ENCODE data around the gene COBLL1. TPM values are rescaled to one million over a fixed set of nuclear protein-coding genes. Genes with fewer than 3 reads are reported as not detected.
"Not testable (repeated sequence)": the region's sequence is repeated elsewhere in the genome, so short reads cannot be mapped to it uniquely, and the experiment has no call there.

Gene COBLL1
- total RNA-seq, 1 donor from 2014 or later = 18.6 TPM

DNA sequence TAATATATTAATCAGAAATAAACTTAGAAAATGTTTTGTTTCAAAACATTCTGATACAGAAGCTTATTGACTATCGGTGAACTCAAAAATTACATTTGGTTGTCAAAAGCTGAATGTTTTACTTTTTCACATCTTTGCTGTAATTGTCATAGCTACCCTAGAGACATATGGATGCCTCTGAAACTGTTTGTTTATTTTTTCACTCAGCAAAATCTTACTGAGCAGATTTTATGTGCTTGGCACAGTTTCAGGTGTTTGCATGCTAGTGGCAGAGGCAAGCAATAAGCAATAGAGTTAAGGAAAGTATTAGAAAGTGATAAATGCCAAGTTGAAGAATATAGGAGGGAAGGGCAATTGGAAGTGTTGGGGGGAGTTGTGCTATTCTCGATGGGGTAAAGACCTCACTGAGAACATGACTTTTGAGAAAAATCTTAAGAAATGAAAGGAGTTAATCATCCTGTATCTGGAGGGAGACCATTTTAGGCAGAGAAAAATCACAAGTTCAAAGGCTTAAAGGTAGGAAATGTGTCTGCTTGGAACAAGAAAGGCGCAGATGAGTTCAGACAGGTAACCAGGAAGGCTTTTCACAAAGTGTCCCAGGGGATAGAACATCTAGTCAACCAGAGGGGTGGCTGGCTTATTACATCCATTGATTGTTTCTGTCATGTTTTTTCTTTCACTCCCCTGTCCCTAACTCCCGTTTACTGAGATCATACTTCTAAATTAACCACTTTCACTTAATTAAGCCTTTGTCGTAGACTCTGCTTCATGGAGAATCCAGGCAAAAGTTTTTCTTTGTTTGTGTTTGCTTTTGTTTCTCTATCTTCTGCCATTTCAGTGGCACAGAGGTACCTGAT lies 27.2 kb upstream of the COBLL1 start:
- DNase-seq (ENCODE audit: low read depth) (no peak), FAIRE-seq (no peak)
- Histone ChIP-seq H3K27ac (ENCODE audit: low read depth, low read length) (no peak overlapping the region), H3K36me3 (ENCODE audit: insufficient read depth, low read length) (no peaks in the 10 kb centered on the region), H4K20me1 (ENCODE audit: insufficient read depth, low read length) (no peaks in the 10 kb centered on the region), H3K4me2 (ENCODE audit: low read length) (no peak overlapping the region), H3K4me3 (ENCODE audit: insufficient read depth, low read depth, low read length) (no peak overlapping the region), H3K9me3 (ENCODE audit: insufficient read depth, low read depth, low read length) (no peaks in the 10 kb centered on the region), H3K4me1 (ENCODE audit: insufficient read depth, low read length) (no peaks in the 10 kb centered on the region), H3K27me3 (ENCODE audit: insufficient read depth, low read length) (no peaks in the 10 kb centered on the region), H2AFZ (ENCODE audit: low read depth, low read length) (no peak overlapping the region), H3K9ac (ENCODE audit: low read length) (no peak overlapping the region), H3K79me2 (ENCODE audit: insufficient read depth, low read length) (no peaks in the 10 kb centered on the region)
- Mint-ChIP-seq H3K4me3 (ENCODE audit: unreplicated experiment) (no peak overlapping the region), H3K36me3 (ENCODE audit: low read depth, unreplicated experiment) (no peaks in the 10 kb centered on the region), H3K27me3 (ENCODE audit: low read depth, unreplicated experiment) (no peaks in the 10 kb centered on the region), H3K9me3 (ENCODE audit: unreplicated experiment) (peaks cover 1% of the 10 kb centered on the region), H3K27ac (ENCODE audit: unreplicated experiment) (no peak overlapping the region), H3K4me1 (ENCODE audit: low read depth, unreplicated experiment) (no peaks in the 10 kb centered on the region)
- TF ChIP-seq, protein P1, sequence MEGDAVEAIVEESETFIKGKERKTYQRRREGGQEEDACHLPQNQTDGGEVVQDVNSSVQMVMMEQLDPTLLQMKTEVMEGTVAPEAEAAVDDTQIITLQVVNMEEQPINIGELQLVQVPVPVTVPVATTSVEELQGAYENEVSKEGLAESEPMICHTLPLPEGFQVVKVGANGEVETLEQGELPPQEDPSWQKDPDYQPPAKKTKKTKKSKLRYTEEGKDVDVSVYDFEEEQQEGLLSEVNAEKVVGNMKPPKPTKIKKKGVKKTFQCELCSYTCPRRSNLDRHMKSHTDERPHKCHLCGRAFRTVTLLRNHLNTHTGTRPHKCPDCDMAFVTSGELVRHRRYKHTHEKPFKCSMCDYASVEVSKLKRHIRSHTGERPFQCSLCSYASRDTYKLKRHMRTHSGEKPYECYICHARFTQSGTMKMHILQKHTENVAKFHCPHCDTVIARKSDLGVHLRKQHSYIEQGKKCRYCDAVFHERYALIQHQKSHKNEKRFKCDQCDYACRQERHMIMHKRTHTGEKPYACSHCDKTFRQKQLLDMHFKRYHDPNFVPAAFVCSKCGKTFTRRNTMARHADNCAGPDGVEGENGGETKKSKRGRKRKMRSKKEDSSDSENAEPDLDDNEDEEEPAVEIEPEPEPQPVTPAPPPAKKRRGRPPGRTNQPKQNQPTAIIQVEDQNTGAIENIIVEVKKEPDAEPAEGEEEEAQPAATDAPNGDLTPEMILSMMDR (IDR thresholded peaks at IDR 0.05; ENCODE audit: insufficient read depth, low read depth, low read length) = no peak
- TF ChIP-seq EZH2 (IDR thresholded peaks at IDR 0.05; ENCODE audit: insufficient read depth, low read length) = no peak

DNA sequence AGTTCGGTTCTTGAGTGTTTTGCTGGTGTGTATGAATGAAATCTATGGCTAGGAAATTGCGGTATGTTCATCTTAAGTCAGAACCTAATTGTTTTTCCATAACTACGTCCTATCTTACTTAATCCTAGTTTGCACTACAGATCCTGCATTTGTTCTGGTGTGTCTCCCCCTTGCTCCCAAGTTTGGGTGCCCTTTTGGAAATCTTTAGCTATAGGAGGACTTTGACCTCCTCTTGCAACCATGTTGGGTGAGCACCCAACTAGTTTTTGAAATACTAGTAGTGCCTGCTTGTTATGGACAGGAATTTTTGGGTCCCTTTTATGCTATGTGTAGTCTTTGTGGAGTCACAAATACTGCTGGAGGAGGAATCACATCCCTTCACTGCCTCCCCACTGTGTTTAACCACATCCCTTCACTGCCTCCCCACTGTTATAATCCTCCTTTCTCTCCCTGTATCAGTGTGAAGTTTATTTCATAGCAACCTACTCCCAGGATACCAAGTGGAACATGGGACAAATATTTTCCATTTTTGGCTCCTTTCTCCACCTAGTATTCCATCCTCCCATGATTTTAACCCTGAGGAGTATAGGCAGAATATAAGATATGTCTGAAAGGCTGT lies 26.3 kb upstream of the COBLL1 start:
- no peaks in the 10 kb centered on the region for H3K27me3 ChIP-seq (ENCODE audit: insufficient read depth, low read length)
- Mint-ChIP-seq H3K36me3 (ENCODE audit: low read depth, unreplicated experiment) (no peaks in the 10 kb centered on the region), H3K27ac (ENCODE audit: unreplicated experiment) (no peak overlapping the region), H3K4me1 (ENCODE audit: low read depth, unreplicated experiment) (no peaks in the 10 kb centered on the region), H3K9me3 (ENCODE audit: unreplicated experiment) (peaks cover 1% of the 10 kb centered on the region), H3K27me3 (ENCODE audit: low read depth, unreplicated experiment) (no peaks in the 10 kb centered on the region), H3K4me3 (ENCODE audit: unreplicated experiment) (no peak overlapping the region)
- no peak overlapping the region for H2AFZ ChIP-seq (ENCODE audit: low read depth, low read length)
- no peak for TF ChIP-seq EZH2 (IDR thresholded peaks at IDR 0.05; ENCODE audit: insufficient read depth, low read length)
- TF ChIP-seq, protein P1 (IDR thresholded peaks at IDR 0.05; ENCODE audit: insufficient read depth, low read depth, low read length) = no peak
- H3K4me3 ChIP-seq (ENCODE audit: insufficient read depth, low read depth, low read length) = no peak overlapping the region
- no peaks in the 10 kb centered on the region for H3K36me3 ChIP-seq (ENCODE audit: insufficient read depth, low read length)
- H3K79me2 ChIP-seq (ENCODE audit: insufficient read depth, low read length) = no peaks in the 10 kb centered on the region
- no peaks in the 10 kb centered on the region for H3K4me1 ChIP-seq (ENCODE audit: insufficient read depth, low read length)
- H3K9ac ChIP-seq (ENCODE audit: low read length) = no peak overlapping the region
- FAIRE-seq = no peak
- H3K27ac ChIP-seq (ENCODE audit: low read depth, low read length) = no peak overlapping the region
- no peak for DNase-seq (ENCODE audit: low read depth)
- no peak overlapping the region for H3K4me2 ChIP-seq (ENCODE audit: low read length)
- no peaks in the 10 kb centered on the region for H3K9me3 ChIP-seq (ENCODE audit: insufficient read depth, low read depth, low read length)
- no peaks in the 10 kb centered on the region for H4K20me1 ChIP-seq (ENCODE audit: insufficient read depth, low read length)

DNA sequence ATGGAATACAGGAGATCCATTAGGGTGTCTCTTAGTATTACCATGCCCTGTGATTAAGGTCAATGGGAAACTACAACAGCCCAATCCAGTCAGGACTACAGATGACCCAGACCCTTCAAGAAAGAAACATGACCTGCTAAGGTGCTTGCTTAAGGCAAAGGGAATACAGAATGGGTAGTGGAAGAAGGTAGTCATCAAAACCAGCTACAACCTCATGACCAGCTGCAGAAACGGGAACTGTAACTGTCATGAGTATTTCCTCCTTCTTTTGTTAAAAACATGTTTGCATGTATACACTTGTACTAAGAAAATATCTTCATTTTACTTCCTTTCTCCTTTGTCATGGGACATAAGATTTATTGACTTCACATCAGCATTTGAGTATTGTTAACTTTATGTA lies 24.8 kb upstream of the COBLL1 start:
- not testable (repeated sequence) for H3K9ac ChIP-seq (ENCODE audit: low read length)

More for the DNA sequence above, 24.8 kb upstream of the COBLL1 start:
- not testable (repeated sequence) for H3K27ac ChIP-seq (ENCODE audit: low read depth, low read length); H3K27ac Mint-ChIP-seq (ENCODE audit: unreplicated experiment); H3K36me3 Mint-ChIP-seq (ENCODE audit: low read depth, unreplicated experiment); H3K79me2 ChIP-seq (ENCODE audit: insufficient read depth, low read length); H3K4me1 Mint-ChIP-seq (ENCODE audit: low read depth, unreplicated experiment); H2AFZ ChIP-seq (ENCODE audit: low read depth, low read length); H3K4me3 Mint-ChIP-seq (ENCODE audit: unreplicated experiment); H3K27me3 ChIP-seq (ENCODE audit: insufficient read depth, low read length); H3K36me3 ChIP-seq (ENCODE audit: insufficient read depth, low read length); H3K4me1 ChIP-seq (ENCODE audit: insufficient read depth, low read length); H3K9me3 Mint-ChIP-seq (ENCODE audit: unreplicated experiment); H3K4me3 ChIP-seq (ENCODE audit: insufficient read depth, low read depth, low read length); FAIRE-seq; H3K9me3 ChIP-seq (ENCODE audit: insufficient read depth, low read depth, low read length); H3K27me3 Mint-ChIP-seq (ENCODE audit: low read depth, unreplicated experiment); H4K20me1 ChIP-seq (ENCODE audit: insufficient read depth, low read length); H3K4me2 ChIP-seq (ENCODE audit: low read length); DNase-seq (ENCODE audit: low read depth)
